Measurements from ENCODE around the gene BIRC2.

- TF ChIP-seq POLR2A (IDR thresholded peaks at IDR 0.05; ENCODE audit: low read depth) (no peak), EP300 (IDR thresholded peaks at IDR 0.05) (no peak), CTCF (IDR thresholded peaks at IDR 0.05) (no peak), POLR2AphosphoS5 (IDR thresholded peaks at IDR 0.05) (no peak)
Measured at GRCh38 chr11:102313238-102313940, 33.6 kb upstream of the BIRC2 start.
